Measurements from ENCODE around the gene MAST4. TPM values are rescaled to one million over a fixed set of nuclear protein-coding genes. Genes with fewer than 3 reads are reported as not detected.
A peak's percentile ranks its signal among the peaks of the same experiment; 100 is the strongest.

MAST4 gene
- total RNA-seq, 2 donors from 2014 or later, result 36.8 to 45.7 TPM

GRCh38 chr5:67205981-67206380, 609.8 kb downstream of the MAST4 start:
- Histone ChIP-seq H3K9me3 (no peaks in the 10 kb centered on the region), H3K27me3 (replicated peaks; ENCODE audit: insufficient read depth) (no peaks in the 10 kb centered on the region), H3K4me3 (no peak overlapping the region), H3K27ac (no peak overlapping the region), H3K36me3 (no peaks in the 10 kb centered on the region), H3K4me1 (replicated peaks) (no peaks in the 10 kb centered on the region)
- 89% methylated on average over 3 of the region's 3 CpGs for WGBS
- intact Hi-C loops (cut with DNase I), result loop anchor here (5.0 to 10.0 kb wide), 2 partner anchors 221 to 394 kb away; no protein-coding TSS in a partner anchor
- DNase-seq (ENCODE audit: low spot score), result no peak
- TF ChIP-seq POLR2AphosphoS5 (IDR thresholded peaks at IDR 0.05), result no peak
- TF ChIP-seq, protein P1, sequence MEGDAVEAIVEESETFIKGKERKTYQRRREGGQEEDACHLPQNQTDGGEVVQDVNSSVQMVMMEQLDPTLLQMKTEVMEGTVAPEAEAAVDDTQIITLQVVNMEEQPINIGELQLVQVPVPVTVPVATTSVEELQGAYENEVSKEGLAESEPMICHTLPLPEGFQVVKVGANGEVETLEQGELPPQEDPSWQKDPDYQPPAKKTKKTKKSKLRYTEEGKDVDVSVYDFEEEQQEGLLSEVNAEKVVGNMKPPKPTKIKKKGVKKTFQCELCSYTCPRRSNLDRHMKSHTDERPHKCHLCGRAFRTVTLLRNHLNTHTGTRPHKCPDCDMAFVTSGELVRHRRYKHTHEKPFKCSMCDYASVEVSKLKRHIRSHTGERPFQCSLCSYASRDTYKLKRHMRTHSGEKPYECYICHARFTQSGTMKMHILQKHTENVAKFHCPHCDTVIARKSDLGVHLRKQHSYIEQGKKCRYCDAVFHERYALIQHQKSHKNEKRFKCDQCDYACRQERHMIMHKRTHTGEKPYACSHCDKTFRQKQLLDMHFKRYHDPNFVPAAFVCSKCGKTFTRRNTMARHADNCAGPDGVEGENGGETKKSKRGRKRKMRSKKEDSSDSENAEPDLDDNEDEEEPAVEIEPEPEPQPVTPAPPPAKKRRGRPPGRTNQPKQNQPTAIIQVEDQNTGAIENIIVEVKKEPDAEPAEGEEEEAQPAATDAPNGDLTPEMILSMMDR (IDR thresholded peaks at IDR 0.05), result no peak
- no peak for TF ChIP-seq POLR2A (IDR thresholded peaks at IDR 0.05)

DNA sequence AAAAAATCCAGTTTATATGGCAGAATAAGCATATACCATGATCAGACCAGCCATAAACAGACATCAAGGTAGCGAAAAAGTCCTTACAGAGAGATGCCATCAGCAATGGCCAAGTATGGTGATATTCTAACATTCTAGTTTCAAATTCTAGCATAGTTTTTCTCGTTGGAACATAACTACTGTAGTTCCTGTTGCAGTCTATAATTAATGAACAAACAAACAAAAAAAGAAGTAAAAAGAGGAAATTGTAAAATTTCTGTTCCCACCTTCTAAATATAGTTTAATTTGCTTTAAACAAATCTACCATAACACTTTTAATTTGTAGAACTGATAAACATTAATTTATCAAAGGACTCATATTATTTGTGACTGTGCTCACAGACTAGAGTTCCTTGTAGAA, 610.3 kb downstream of the MAST4 start:
- H3K9me3 ChIP-seq, result no peaks in the 10 kb centered on the region
- 71% methylated on average over 2 of the region's 2 CpGs for WGBS
- TF ChIP-seq, protein P1 (IDR thresholded peaks at IDR 0.05), result no peak
- TF ChIP-seq POLR2A (IDR thresholded peaks at IDR 0.05) (no peak), POLR2AphosphoS5 (IDR thresholded peaks at IDR 0.05) (no peak)
- no peak overlapping the region for H3K4me3 ChIP-seq
- intact Hi-C loops (cut with DNase I), result loop anchor here (5.0 to 10.0 kb wide), 2 partner anchors 222 to 394 kb away; no protein-coding TSS in a partner anchor
- no peak for DNase-seq (ENCODE audit: low spot score)
- H3K27ac ChIP-seq, result no peak overlapping the region
- H3K27me3 ChIP-seq (replicated peaks; ENCODE audit: insufficient read depth), result no peaks in the 10 kb centered on the region
- no peaks in the 10 kb centered on the region for H3K4me1 ChIP-seq (replicated peaks)
- no peaks in the 10 kb centered on the region for H3K36me3 ChIP-seq

GRCh38 chr5:67206929-67207328, 610.7 kb downstream of the MAST4 start:
- no peaks in the 10 kb centered on the region for H3K27me3 ChIP-seq (replicated peaks; ENCODE audit: insufficient read depth)
- H3K4me1 ChIP-seq (replicated peaks), result no peaks in the 10 kb centered on the region
- no peaks in the 10 kb centered on the region for H3K9me3 ChIP-seq
- WGBS, result 56% methylated on average over 4 of the region's 4 CpGs
- peak; percentile 41 for DNase-seq (ENCODE audit: low spot score)
- H3K4me3 ChIP-seq, result no peak overlapping the region
- intact Hi-C loops (cut with DNase I), result loop anchor here (5.0 to 10.0 kb wide), 2 partner anchors 222 to 395 kb away; no protein-coding TSS in a partner anchor
- TF ChIP-seq POLR2A (IDR thresholded peaks at IDR 0.05) (no peak), POLR2AphosphoS5 (IDR thresholded peaks at IDR 0.05) (peak; percentile 42)
- TF ChIP-seq, protein P1 (IDR thresholded peaks at IDR 0.05), result peak in 1 of 4 experiments; percentile 14
- no peaks in the 10 kb centered on the region for H3K36me3 ChIP-seq
- no peak overlapping the region for H3K27ac ChIP-seq

GRCh38 chr5:67208403-67208802, 612.2 kb downstream of the MAST4 start:
- H3K27ac ChIP-seq, result no peak overlapping the region
- H3K4me1 ChIP-seq (replicated peaks), result no peaks in the 10 kb centered on the region

More at GRCh38 chr5:67208403-67208802, 612.2 kb downstream of the MAST4 start:
- Histone ChIP-seq H3K36me3 (no peaks in the 10 kb centered on the region), H3K27me3 (replicated peaks; ENCODE audit: insufficient read depth) (no peaks in the 10 kb centered on the region), H3K9me3 (no peaks in the 10 kb centered on the region), H3K4me3 (no peak overlapping the region)
- intact Hi-C loops (cut with DNase I), result loop anchor here (2.0 to 10.0 kb wide), 4 partner anchors 42 to 396 kb away; no protein-coding TSS in a partner anchor
- 82% methylated on average over 3 of the region's 3 CpGs for WGBS
- no peak for DNase-seq (ENCODE audit: low spot score)
- no peak for TF ChIP-seq POLR2AphosphoS5 (IDR thresholded peaks at IDR 0.05)
- TF ChIP-seq POLR2A (IDR thresholded peaks at IDR 0.05), result no peak
- TF ChIP-seq, protein P1 (IDR thresholded peaks at IDR 0.05), result no peak
